OCI-LY7 (cell line): Measurements from ENCODE around the gene SLX4IP. TPM values are rescaled to one million over a fixed set of nuclear protein-coding genes. Genes with fewer than 3 reads are reported as not detected.

Experiments used
- BruUV-seq: library from RNA; stranded (reverse); fragments of 400-500 nt; replicated peaks from 2 replicates; lab custom pipeline; 2021; lab: Mats Ljungman, UMichigan
- CTCF ChIA-PET: fragments of 300-600 bp; sonication (Branson Sonifier 250); formaldehyde crosslinking; loops from one replicate; lab custom pipeline; 2022; ENCODE audit warnings: antibody characterized with exemption; ENCODE audit not compliant: unreplicated experiment; lab: Charles Lee
- POLR2A ChIA-PET: fragments of 300-600 bp; sonication (Branson Sonifier 250); formaldehyde crosslinking; loops from one replicate; lab custom pipeline; 2022; ENCODE audit warnings: antibody characterized with exemption; lab: Charles Lee
- DNase-seq: peaks from one replicate; pipeline ENCODE4 v3.0.0-alpha.2; 2015; ENCODE audit warnings: low spot score
- H2AFZ ChIP-seq: fragments of 200-600 bp; sonication (generic), shearing (Covaris generic); 2 replicates; pipeline ENCODE4 v1.6.1; 2014; ENCODE audit warnings: mild to moderate bottlenecking, antibody characterized with exemption, low read length, moderate library complexity
- H3K27ac ChIP-seq: fragments of 200-600 bp; sonication (generic); 2 replicates; pipeline ENCODE4 v1.5.1; 2014; ENCODE audit warnings: mixed run types, low read depth, mild to moderate bottlenecking, moderate library complexity, low read length, inconsistent platforms; ENCODE audit not compliant: poor library complexity, severe bottlenecking
- H3K36me3 ChIP-seq: fragments of 200-600 bp; sonication (generic); 2 replicates; pipeline ENCODE4 v1.6.1; 2014; ENCODE audit warnings: mild to moderate bottlenecking, antibody characterized with exemption, low read length, moderate library complexity, mixed read lengths; ENCODE audit not compliant: insufficient read depth
- H3K4me1 ChIP-seq: fragments of 200-600 bp; sonication (generic); 2 replicates; pipeline ENCODE4 v1.5.1; 2014; ENCODE audit warnings: mild to moderate bottlenecking, low read length; ENCODE audit not compliant: insufficient read depth, poor library complexity, severe bottlenecking
- H3K4me2 ChIP-seq: fragments of 200-600 bp; sonication (generic); 2 replicates; pipeline ENCODE4 v1.6.1; 2014; ENCODE audit warnings: mild to moderate bottlenecking, low read length
- H3K4me3 ChIP-seq: fragments of 200-600 bp; sonication (generic); 2 replicates; pipeline ENCODE4 v1.5.1; 2014; ENCODE audit warnings: mild to moderate bottlenecking, low read depth, low read length; ENCODE audit not compliant: poor library complexity, severe bottlenecking
- H3K79me2 ChIP-seq: fragments of 200-600 bp; sonication (generic); 2 replicates; pipeline ENCODE4 v1.6.1; 2016; ENCODE audit warnings: low read depth, mild to moderate bottlenecking, low read length, moderate library complexity, mixed read lengths; ENCODE audit not compliant: insufficient read depth
- H3K9me2 ChIP-seq: fragments of 200-600 bp; sonication (generic); 2 replicates; pipeline ENCODE4 v1.6.1; 2016; ENCODE audit warnings: mild to moderate bottlenecking, low read length, mixed read lengths; ENCODE audit not compliant: insufficient read depth
- H3K9me3 ChIP-seq: fragments of 200-600 bp; sonication (generic); 2 replicates; pipeline ENCODE4 v1.6.1; 2014; ENCODE audit warnings: mild to moderate bottlenecking, mixed run types, low read length, mixed read lengths
- H4K20me1 ChIP-seq: fragments of 200-600 bp; sonication (generic); 2 replicates; pipeline ENCODE4 v1.6.1; 2014; ENCODE audit warnings: mild to moderate bottlenecking, antibody characterized with exemption, low read length, moderate library complexity, mixed read lengths; ENCODE audit not compliant: insufficient read depth
- CTCF ChIP-seq: fragments of 200-600 bp; sonication (generic); conservative IDR thresholded peaks from 2 replicates; pipeline ENCODE4 v1.5.1; 2014; ENCODE audit warnings: mild to moderate bottlenecking, antibody characterized with exemption, low read length, moderate library complexity, mixed read lengths
- EZH2phosphoT487 ChIP-seq: fragments of 200-600 bp; sonication (generic); IDR thresholded peaks from 2 replicates; pipeline ENCODE4 v1.6.1; 2018; ENCODE audit warnings: low read depth, borderline replicate concordance, mild to moderate bottlenecking, mixed run types, antibody characterized with exemption, low read length, moderate library complexity, mixed read lengths
- intact Hi-C: fragments of 100-400 bp; cut with micrococcal nuclease; formaldehyde crosslinking; loops from one replicate; pipeline ENCODE4 v1.10.0; 2022; ENCODE audit not compliant: unreplicated experiment
- total RNA-seq, 2 experiments: library from RNA; depleted of rRNA in 1 of 2; stranded (reverse); fragments of >200 nt in 1 of 2; shearing (Covaris generic) in 1 of 2; gene quantifications; 2 replicates each; pipeline ENCODE4 v1.2.3, GENCODE V29; 2014 to 2022

The SLX4IP gene
- total RNA-seq, 2 experiments from 2014 or later: 4.1 to 9.2 TPM

- H2AFZ ChIP-seq: no peak overlapping the region
- H3K4me1 ChIP-seq: peaks cover 13% of the 10 kb centered on the region
- H4K20me1 ChIP-seq: peaks cover 3% of the 10 kb centered on the region; the same call in 1 of the 2 replicates
- H3K79me2 ChIP-seq: peaks cover 38% of the 10 kb centered on the region; the same call in 1 of the 2 replicates
- no peaks in the 10 kb centered on the region for H3K9me2 ChIP-seq
- H3K4me3 ChIP-seq: no peak overlapping the region
- no peak overlapping the region for H3K4me2 ChIP-seq
- H3K36me3 ChIP-seq: peaks cover 15% of the 10 kb centered on the region
- no peak for TF ChIP-seq EZH2phosphoT487
- no peak for TF ChIP-seq CTCF
- CTCF ChIA-PET: interaction anchor here (1.0 kb wide), 1 partner anchor 9 kb away, joined by 3 read pairs; the partner anchor contains the start of gene SLX4IP
- intact Hi-C loops: no loop called here
- BruUV-seq: no TSS peak
- DNase-seq: no peak
- no peaks in the 10 kb centered on the region for H3K9me3 ChIP-seq
- POLR2A ChIA-PET: interaction anchor here (2.1 kb wide), 1 partner anchor 9 kb away, joined by 10 read pairs; no protein-coding TSS in a partner anchor
- H3K27ac ChIP-seq: no peak overlapping the region
Measured at GRCh38 chr20:10443936-10444335, 8.8 kb downstream of the SLX4IP start.

GRCh38 chr20:10445758-10446157 lies 10.7 kb downstream of the SLX4IP start:
- DNase-seq: no peak
- CTCF ChIA-PET: no interaction called here
- Histone ChIP-seq H3K9me3 (no peaks in the 10 kb centered on the region), H3K79me2 (peaks cover 28% of the 10 kb centered on the region; the same call in 1 of the 2 replicates), H3K4me3 (no peak overlapping the region), H2AFZ (no peak overlapping the region), H4K20me1 (peaks cover 3% of the 10 kb centered on the region; the same call in 1 of the 2 replicates), H3K36me3 (peaks cover 5% of the 10 kb centered on the region), H3K9me2 (no peaks in the 10 kb centered on the region), H3K4me1 (peaks cover 13% of the 10 kb centered on the region), H3K4me2 (no peak overlapping the region), H3K27ac (no peak overlapping the region)
- POLR2A ChIA-PET: interaction anchor here (0.7 to 1.7 kb wide), 2 partner anchors 11 to 964 kb away, joined by 6 to 8 read pairs; partner anchors contain the start of gene MKKS
- BruUV-seq: no TSS peak
- TF ChIP-seq CTCF: no peak
- no peak for TF ChIP-seq EZH2phosphoT487
- intact Hi-C loops: no loop called here

- TF ChIP-seq CTCF (peak; percentile 29; the same call in 1 of the 2 replicates), EZH2phosphoT487 (no peak)
- Histone ChIP-seq H3K79me2 (peaks cover 28% of the 10 kb centered on the region; the same call in 1 of the 2 replicates), H2AFZ (peak overlapping the region; percentile 68), H4K20me1 (peaks cover 3% of the 10 kb centered on the region; the same call in 1 of the 2 replicates), H3K4me3 (peak overlapping the region; percentile 31), H3K36me3 (peaks cover 5% of the 10 kb centered on the region), H3K4me2 (peak overlapping the region; percentile 57), H3K27ac (no peak overlapping the region), H3K9me3 (no peaks in the 10 kb centered on the region), H3K4me1 (peaks cover 13% of the 10 kb centered on the region), H3K9me2 (no peaks in the 10 kb centered on the region)
- intact Hi-C loops: no loop called here
- no TSS peak for BruUV-seq
- POLR2A ChIA-PET: no interaction called here
- peak; percentile 54 for DNase-seq
- CTCF ChIA-PET: no interaction called here
Measured at GRCh38 chr20:10447028-10447427, 11.9 kb downstream of the SLX4IP start.
